ENCODE data around the gene CHRNA1.

The CHRNA1 gene

GRCh38 chr2:174778085-174778981 is 14.1 kb upstream of the CHRNA1 start:
- DNase-seq (ENCODE audit: low read depth) = no peak
- TF ChIP-seq CTCF (IDR thresholded peaks at IDR 0.05; ENCODE audit: low read depth, low read length, missing control alignments) = no peak
- H3K4me3 ChIP-seq (ENCODE audit: low read depth, low read length) = no peak overlapping the region

GRCh38 chr2:174777347-174778084 is 13.2 kb upstream of the CHRNA1 start:
- H3K4me3 ChIP-seq (ENCODE audit: low read depth, low read length) = no peak overlapping the region
- no peak for DNase-seq (ENCODE audit: low read depth)
- TF ChIP-seq CTCF (IDR thresholded peaks at IDR 0.05; ENCODE audit: low read depth, low read length, missing control alignments) = no peak

GRCh38 chr2:174776675-174777074 is 12.4 kb upstream of the CHRNA1 start:
- TF ChIP-seq CTCF (IDR thresholded peaks at IDR 0.05; ENCODE audit: low read depth, low read length, missing control alignments) = no peak
- no peak overlapping the region for H3K4me3 ChIP-seq (ENCODE audit: low read depth, low read length)
- no peak for DNase-seq (ENCODE audit: low read depth)

GRCh38 chr2:174776223-174776622 is 12.0 kb upstream of the CHRNA1 start:
- peak; percentile 54 for TF ChIP-seq CTCF (IDR thresholded peaks at IDR 0.05; ENCODE audit: low read depth, low read length, missing control alignments)
- no peak overlapping the region for H3K4me3 ChIP-seq (ENCODE audit: low read depth, low read length)
- no peak for DNase-seq (ENCODE audit: low read depth)

GRCh38 chr2:174775571-174775980 is 11.3 kb upstream of the CHRNA1 start:
- H3K4me3 ChIP-seq (ENCODE audit: low read depth, low read length) = no peak overlapping the region
- no peak for DNase-seq (ENCODE audit: low read depth)
- no peak for TF ChIP-seq CTCF (IDR thresholded peaks at IDR 0.05; ENCODE audit: low read depth, low read length, missing control alignments)

GRCh38 chr2:174774886-174775285 is 10.6 kb upstream of the CHRNA1 start:
- DNase-seq (ENCODE audit: low read depth) = no peak
- H3K4me3 ChIP-seq (ENCODE audit: low read depth, low read length) = no peak overlapping the region
- TF ChIP-seq CTCF (IDR thresholded peaks at IDR 0.05; ENCODE audit: low read depth, low read length, missing control alignments) = no peak
